SH-SY5Y (cell line): ENCODE measurements around the gene FCF1.

Source experiments
- GATA2 ChIP-seq: IDR thresholded peaks from 2 replicates; pipeline ENCODE4 v1.6.1; 2011; ENCODE audit warnings: mild to moderate bottlenecking, low read depth, low read length
- GATA3 ChIP-seq: IDR thresholded peaks from 2 replicates; pipeline ENCODE4 v1.6.1; 2011; ENCODE audit warnings: low read depth, mild to moderate bottlenecking, low read length, moderate library complexity

- no peak for TF ChIP-seq GATA2
- no peak for TF ChIP-seq GATA3
Measured at GRCh38 chr14:74671789-74672188, 41.2 kb upstream of the FCF1 start.
